Kidney tubule cell (primary cell): Measurements from ENCODE around the gene CTNNA2.
"Not testable (repeated sequence)": the region's sequence is repeated elsewhere in the genome, so short reads cannot be mapped to it uniquely, and the experiment has no call there.

Experiments
- DNase-seq: peaks from one replicate; pipeline ENCODE4 v3.0.0-alpha.2; 2018; ENCODE audit warnings: low spot score

Gene CTNNA2

GRCh38 chr2:80080957-80081356, 568.1 kb downstream of the CTNNA2 start:
- no peak for DNase-seq

- DNase-seq = no peak
These were observed 574.0 kb downstream of the CTNNA2 start for GRCh38 chr2:80086831-80087230.

- DNase-seq = no peak
These were observed 578.4 kb downstream of the CTNNA2 start for GRCh38 chr2:80091237-80091636.

GRCh38 chr2:80092474-80092873, 579.6 kb downstream of the CTNNA2 start:
- no peak for DNase-seq

- not testable (repeated sequence) for DNase-seq
These were observed 585.7 kb downstream of the CTNNA2 start for GRCh38 chr2:80098503-80098902.

GRCh38 chr2:80102026-80102425, 589.2 kb downstream of the CTNNA2 start:
- DNase-seq = peak; percentile 71

- no peak for DNase-seq
These were observed 592.3 kb downstream of the CTNNA2 start for GRCh38 chr2:80105015-80105640.

GRCh38 chr2:80111185-80111584, 598.3 kb downstream of the CTNNA2 start:
- DNase-seq = no peak

GRCh38 chr2:80112790-80113189, 599.9 kb downstream of the CTNNA2 start:
- no peak for DNase-seq

GRCh38 chr2:80113399-80113798, 600.5 kb downstream of the CTNNA2 start:
- no peak for DNase-seq

- no peak for DNase-seq
These were observed 602.0 kb downstream of the CTNNA2 start for GRCh38 chr2:80114812-80115211.

GRCh38 chr2:80117401-80117800, 604.5 kb downstream of the CTNNA2 start:
- DNase-seq = no peak

- DNase-seq = no peak
These were observed 608.0 kb downstream of the CTNNA2 start for GRCh38 chr2:80120866-80121265.

- no peak for DNase-seq
These were observed 609.8 kb downstream of the CTNNA2 start for GRCh38 chr2:80122675-80123074.

GRCh38 chr2:80126596-80127189, 613.8 kb downstream of the CTNNA2 start:
- peak; percentile 19 for DNase-seq

GRCh38 chr2:80128080-80128479, 615.2 kb downstream of the CTNNA2 start:
- DNase-seq = no peak

- no peak for DNase-seq
These were observed 619.4 kb downstream of the CTNNA2 start for GRCh38 chr2:80132281-80132680.

GRCh38 chr2:80135001-80135400, 622.1 kb downstream of the CTNNA2 start:
- no peak for DNase-seq

- DNase-seq = no peak
These were observed 623.5 kb downstream of the CTNNA2 start for GRCh38 chr2:80136338-80136737.

- DNase-seq = no peak
These were observed 626.1 kb downstream of the CTNNA2 start for GRCh38 chr2:80139001-80139400.

- DNase-seq = no peak
These were observed 628.3 kb downstream of the CTNNA2 start for GRCh38 chr2:80141007-80141726.

- DNase-seq = no peak
These were observed 632.6 kb downstream of the CTNNA2 start for GRCh38 chr2:80145499-80145898.

GRCh38 chr2:80146757-80147156, 633.9 kb downstream of the CTNNA2 start:
- DNase-seq = not testable (repeated sequence)
